Mononuclear cell (primary cell): ENCODE measurements around the gene DERA. TPM values are rescaled to one million over a fixed set of nuclear protein-coding genes. Genes with fewer than 3 reads are reported as not detected.
"Not testable (repeated sequence)": the region's sequence is repeated elsewhere in the genome, so short reads cannot be mapped to it uniquely, and the experiment has no call there.

ENCODE experiments used
- H3K27me3 ChIP-seq: 2 replicates; pipeline ENCODE4 v1.6.0; 2011; ENCODE audit warnings: low read length, control low read depth; ENCODE audit not compliant: insufficient read depth
- H3K4me1 ChIP-seq: 2 replicates; pipeline ENCODE4 v1.5.1; 2011; ENCODE audit warnings: mild to moderate bottlenecking, low read length, control low read depth; ENCODE audit not compliant: insufficient read depth
- H3K4me3 ChIP-seq: 2 replicates; pipeline ENCODE4 v1.5.1; 2011; ENCODE audit warnings: mild to moderate bottlenecking, low read length, moderate library complexity
- H3K9me3 ChIP-seq: 2 replicates; pipeline ENCODE4 v1.5.1; 2011; ENCODE audit warnings: low read depth, mild to moderate bottlenecking, control low read depth, low read length
- total RNA-seq: library from RNA; depleted of rRNA; stranded (reverse); fragments of >200 nt; gene quantifications from one replicate; pipeline ENCODE4 v1.2.3, GENCODE V29; 2012

Gene DERA
- total RNA-seq, 1 donor: 18.9 TPM

DNA sequence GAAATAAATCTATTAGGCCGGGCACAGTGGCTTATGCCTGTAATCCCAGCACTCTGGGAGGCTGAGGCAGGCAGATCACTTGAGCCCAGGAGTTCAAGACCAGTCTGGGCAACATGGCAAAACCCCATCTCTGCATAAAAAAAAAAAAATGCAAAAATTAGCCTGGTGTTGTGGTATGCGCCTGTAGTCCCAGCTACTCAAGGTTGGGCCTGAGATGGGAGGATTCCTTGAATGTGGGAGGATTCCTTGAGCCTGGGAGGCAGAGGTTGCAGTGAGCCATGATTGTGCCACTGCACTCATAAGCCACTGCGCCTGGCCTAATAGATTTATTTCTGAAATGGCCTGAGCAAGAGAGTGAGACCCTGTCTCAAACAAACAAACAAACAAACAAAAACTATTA is 55.9 kb downstream of the DERA start:
- H3K27me3 ChIP-seq, H3K4me1 ChIP-seq, H3K9me3 ChIP-seq, H3K4me3 ChIP-seq: not testable (repeated sequence)

- Histone ChIP-seq H3K4me3 (no peak overlapping the region), H3K4me1 (no peaks in the 10 kb centered on the region), H3K9me3 (no peaks in the 10 kb centered on the region), H3K27me3 (no peaks in the 10 kb centered on the region)
Observed at GRCh38 chr12:15971211-15971610, 60.1 kb downstream of the DERA start.

GRCh38 chr12:15972894-15973293 is 61.8 kb downstream of the DERA start:
- Histone ChIP-seq H3K4me3 (no peak overlapping the region), H3K27me3 (no peaks in the 10 kb centered on the region), H3K4me1 (no peaks in the 10 kb centered on the region), H3K9me3 (no peaks in the 10 kb centered on the region)

DNA sequence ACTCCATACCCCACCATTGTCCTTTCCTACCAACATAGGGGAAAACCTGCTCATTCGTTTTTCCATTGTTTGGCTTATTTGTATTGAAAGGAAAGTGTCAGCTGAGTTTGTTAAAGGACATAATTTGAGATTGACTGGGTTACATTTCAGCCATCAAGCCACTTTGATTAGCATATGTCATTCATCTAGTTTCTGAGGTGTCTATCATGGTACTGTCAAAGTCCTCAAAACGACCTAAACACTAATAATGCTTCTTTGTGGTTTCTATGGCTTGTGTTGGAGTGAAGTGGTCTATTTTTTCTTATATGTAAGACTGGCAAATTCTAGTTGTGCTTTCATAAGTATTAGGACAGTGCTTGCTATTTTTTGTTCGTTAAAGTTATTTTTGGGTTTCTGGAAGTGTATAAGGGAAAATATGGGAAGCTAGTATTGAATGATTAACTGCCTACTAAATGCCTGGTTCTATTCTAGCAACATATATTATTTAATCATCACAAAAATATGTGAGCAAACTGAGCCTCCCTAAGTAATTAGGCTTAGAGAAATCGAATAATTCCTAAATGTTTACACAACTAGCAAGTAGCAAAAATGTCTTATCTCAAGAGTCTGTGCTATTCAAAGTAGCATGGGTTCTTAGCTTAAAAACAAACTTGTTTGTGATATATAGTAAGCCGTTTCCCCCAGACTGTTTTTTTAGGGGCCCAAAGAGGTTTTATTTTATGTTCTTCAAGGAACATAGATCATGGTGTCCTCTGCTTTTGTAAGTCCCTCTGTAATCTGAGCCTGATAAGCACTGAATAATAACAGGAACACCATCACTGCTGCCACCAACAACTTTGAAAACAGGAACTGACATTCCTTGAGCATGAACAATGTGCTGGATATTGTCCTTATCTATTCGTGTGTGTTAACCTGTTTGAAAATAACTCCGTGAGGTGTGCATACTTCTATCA is 67.1 kb downstream of the DERA start:
- no peaks in the 10 kb centered on the region for H3K9me3 ChIP-seq

GRCh38 chr12:15979096-15980092 is 68.3 kb downstream of the DERA start:
- H3K4me1 ChIP-seq: no peaks in the 10 kb centered on the region
- H3K27me3 ChIP-seq: no peaks in the 10 kb centered on the region
- H3K9me3 ChIP-seq: no peaks in the 10 kb centered on the region
- H3K4me3 ChIP-seq: no peak overlapping the region

More for the DNA sequence above, 67.1 kb downstream of the DERA start:
- H3K4me1 ChIP-seq: no peaks in the 10 kb centered on the region
- H3K4me3 ChIP-seq: no peak overlapping the region
- no peaks in the 10 kb centered on the region for H3K27me3 ChIP-seq

DNA sequence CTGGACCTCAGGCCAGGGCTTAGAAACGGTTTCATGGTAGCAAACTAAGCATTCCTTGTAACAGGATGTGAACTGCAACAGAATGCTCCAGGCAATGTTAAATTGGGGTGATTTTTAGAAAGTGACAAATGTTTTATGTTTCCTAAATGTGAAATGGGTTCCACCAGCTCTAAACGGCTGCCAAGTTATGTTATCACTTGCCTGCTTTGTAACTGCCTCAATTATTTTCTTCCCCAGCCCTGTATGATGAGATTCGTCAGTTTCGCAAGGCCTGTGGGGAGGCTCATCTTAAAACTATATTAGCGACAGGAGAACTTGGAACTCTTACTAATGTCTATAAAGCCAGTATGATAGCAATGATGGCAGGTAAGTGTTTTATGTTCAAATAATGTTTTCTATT is 70.9 kb downstream of the DERA start:
- H3K4me1 ChIP-seq: no peaks in the 10 kb centered on the region
- no peaks in the 10 kb centered on the region for H3K27me3 ChIP-seq
- H3K4me3 ChIP-seq: no peak overlapping the region
- H3K9me3 ChIP-seq: no peaks in the 10 kb centered on the region

GRCh38 chr12:15982471-15982870 is 71.3 kb downstream of the DERA start:
- Histone ChIP-seq H3K27me3 (no peaks in the 10 kb centered on the region), H3K4me1 (no peaks in the 10 kb centered on the region), H3K4me3 (no peak overlapping the region), H3K9me3 (no peaks in the 10 kb centered on the region)

GRCh38 chr12:15982921-15983320 is 71.8 kb downstream of the DERA start:
- Histone ChIP-seq H3K4me3 (no peak overlapping the region), H3K9me3 (no peaks in the 10 kb centered on the region), H3K27me3 (no peaks in the 10 kb centered on the region), H3K4me1 (no peaks in the 10 kb centered on the region)

GRCh38 chr12:15984097-15984800 is 73.1 kb downstream of the DERA start:
- Histone ChIP-seq H3K4me3 (no peak overlapping the region), H3K4me1 (no peaks in the 10 kb centered on the region), H3K9me3 (no peaks in the 10 kb centered on the region), H3K27me3 (no peaks in the 10 kb centered on the region)

GRCh38 chr12:15984963-15985362 is 73.8 kb downstream of the DERA start:
- Histone ChIP-seq H3K4me3 (no peak overlapping the region), H3K9me3 (no peaks in the 10 kb centered on the region), H3K4me1 (no peaks in the 10 kb centered on the region), H3K27me3 (no peaks in the 10 kb centered on the region)

DNA sequence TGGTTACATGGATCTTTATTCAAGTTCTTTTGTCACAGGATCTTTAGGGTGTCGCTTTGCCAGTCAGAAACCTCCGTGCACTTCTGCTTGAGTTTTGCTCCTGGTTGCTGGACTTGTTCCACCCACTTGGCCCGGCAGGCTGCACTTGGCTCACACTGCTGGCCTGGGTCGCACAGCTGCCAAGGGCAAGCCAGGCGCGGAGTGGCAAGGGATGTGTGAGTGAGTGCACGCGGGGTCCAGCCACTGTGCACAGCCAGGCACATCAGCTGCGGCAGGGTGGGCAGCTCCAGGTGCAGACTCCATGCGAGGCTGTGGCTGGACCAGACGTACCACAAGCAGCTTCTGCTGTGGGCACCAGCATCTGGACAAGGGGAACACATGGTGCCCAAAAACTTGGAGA is 76.6 kb downstream of the DERA start:
- no peaks in the 10 kb centered on the region for H3K27me3 ChIP-seq

DNA sequence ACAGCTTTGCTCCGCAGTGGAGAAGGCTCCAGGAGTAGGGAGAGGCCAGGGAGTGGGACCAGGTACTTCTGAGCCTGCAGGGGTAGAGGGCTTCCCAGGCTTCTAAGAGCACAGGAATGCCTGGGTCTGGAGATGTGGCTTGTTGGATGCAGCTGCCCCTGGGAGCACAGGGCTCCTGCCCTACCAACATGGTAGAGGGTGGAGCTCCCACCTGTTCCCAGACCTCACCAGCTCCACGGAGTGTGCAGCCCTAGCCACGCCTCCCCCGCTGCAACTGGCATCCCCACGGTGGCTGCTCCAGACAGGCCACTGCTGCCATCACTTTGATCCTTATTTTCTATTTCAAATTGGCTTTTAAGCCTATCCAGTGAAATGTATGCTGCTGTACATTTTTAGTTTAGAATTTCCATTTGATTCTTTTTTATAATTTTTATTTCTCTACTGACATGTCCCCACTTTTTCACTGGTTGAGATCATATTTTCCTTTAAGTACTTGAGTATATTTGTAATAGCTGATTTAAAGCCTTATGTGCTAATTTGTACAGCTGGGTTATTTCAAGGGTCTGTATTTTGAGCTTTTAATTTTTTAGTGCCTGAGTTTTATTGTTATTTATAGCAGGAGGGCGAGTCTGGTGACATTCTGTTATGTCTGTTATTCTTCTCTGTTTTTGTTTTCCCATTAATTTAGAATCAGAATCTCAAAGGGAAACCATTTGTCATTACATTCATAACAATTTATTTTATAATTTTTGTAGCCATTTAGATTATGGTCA is 78.0 kb downstream of the DERA start:
- no peak overlapping the region for H3K4me3 ChIP-seq
- no peaks in the 10 kb centered on the region for H3K27me3 ChIP-seq
- H3K9me3 ChIP-seq: no peaks in the 10 kb centered on the region
- H3K4me1 ChIP-seq: no peaks in the 10 kb centered on the region

More for the DNA sequence above, 76.6 kb downstream of the DERA start:
- H3K4me1 ChIP-seq: no peaks in the 10 kb centered on the region
- no peaks in the 10 kb centered on the region for H3K9me3 ChIP-seq
- H3K4me3 ChIP-seq: no peak overlapping the region

GRCh38 chr12:15995801-15996200 is 84.7 kb downstream of the DERA start:
- Histone ChIP-seq H3K4me3 (no peak overlapping the region), H3K4me1 (no peaks in the 10 kb centered on the region), H3K27me3 (no peaks in the 10 kb centered on the region), H3K9me3 (no peaks in the 10 kb centered on the region)

DNA sequence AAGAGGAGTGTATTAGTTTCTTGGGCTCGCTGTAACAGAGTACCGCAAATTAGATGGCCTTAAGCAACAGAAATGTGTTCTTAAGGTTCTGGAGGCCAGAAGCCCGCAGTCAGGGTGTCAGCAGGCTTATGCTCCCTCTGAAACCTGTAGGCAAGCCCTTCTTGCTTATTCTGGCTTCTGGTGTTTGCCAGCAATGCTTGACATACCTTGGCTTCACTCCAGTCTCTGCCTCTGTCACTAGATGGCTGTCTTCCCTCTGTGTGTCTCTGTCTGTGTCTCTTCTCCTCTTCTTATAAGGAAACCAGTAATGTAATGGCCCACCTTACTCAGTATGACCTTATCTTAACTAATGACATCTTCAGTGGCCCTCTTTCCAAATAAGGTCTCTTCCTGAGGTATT is 85.1 kb downstream of the DERA start:
- Histone ChIP-seq H3K27me3 (no peaks in the 10 kb centered on the region), H3K4me3 (no peak overlapping the region), H3K4me1 (no peaks in the 10 kb centered on the region), H3K9me3 (no peaks in the 10 kb centered on the region)
